NCI-H1048 (cell line): ENCODE measurements around the gene SMCO3.
"Not testable (repeated sequence)": the region's sequence is repeated elsewhere in the genome, so short reads cannot be mapped to it uniquely, and the experiment has no call there.

ENCODE experiments used
- DNase-seq: peaks from one replicate; lab custom pipeline; 2025; lab: John Stamatoyannopoulos, UW

SMCO3 gene

GRCh38 chr12:14774906-14775635 is 38.9 kb downstream of the SMCO3 start:
- DNase-seq, result no peak

GRCh38 chr12:14774074-14774905 is 39.7 kb downstream of the SMCO3 start:
- no peak for DNase-seq

- no peak for DNase-seq
These were observed 40.3 kb downstream of the SMCO3 start for GRCh38 chr12:14773685-14774073.

GRCh38 chr12:14772946-14773345 is 41.0 kb downstream of the SMCO3 start:
- no peak for DNase-seq

GRCh38 chr12:14771651-14772137 is 42.3 kb downstream of the SMCO3 start:
- no peak for DNase-seq

- DNase-seq, result peak; percentile 42
These were observed 43.2 kb downstream of the SMCO3 start for GRCh38 chr12:14770496-14771461.

- DNase-seq, result no peak
These were observed 44.0 kb downstream of the SMCO3 start for GRCh38 chr12:14769969-14770495.

- no peak for DNase-seq
These were observed 44.5 kb downstream of the SMCO3 start for GRCh38 chr12:14769466-14769968.

- DNase-seq, result no peak
These were observed 45.1 kb downstream of the SMCO3 start for GRCh38 chr12:14768823-14769405.

GRCh38 chr12:14767617-14768016 is 46.4 kb downstream of the SMCO3 start:
- DNase-seq, result no peak

GRCh38 chr12:14766649-14767215 is 47.2 kb downstream of the SMCO3 start:
- DNase-seq, result no peak

- DNase-seq, result not testable (repeated sequence)
These were observed 48.0 kb downstream of the SMCO3 start for GRCh38 chr12:14766020-14766419.

GRCh38 chr12:14765398-14765797 is 48.6 kb downstream of the SMCO3 start:
- no peak for DNase-seq

- DNase-seq, result not testable (repeated sequence)
These were observed 54.2 kb downstream of the SMCO3 start for GRCh38 chr12:14759711-14760280.

- DNase-seq, result no peak
These were observed 57.4 kb downstream of the SMCO3 start for GRCh38 chr12:14756334-14757143.
